ENCODE data around the gene RIPPLY3.
"Not testable (repeated sequence)": the region's sequence is repeated elsewhere in the genome, so short reads cannot be mapped to it uniquely, and the experiment has no call there.

RIPPLY3 gene

DNA sequence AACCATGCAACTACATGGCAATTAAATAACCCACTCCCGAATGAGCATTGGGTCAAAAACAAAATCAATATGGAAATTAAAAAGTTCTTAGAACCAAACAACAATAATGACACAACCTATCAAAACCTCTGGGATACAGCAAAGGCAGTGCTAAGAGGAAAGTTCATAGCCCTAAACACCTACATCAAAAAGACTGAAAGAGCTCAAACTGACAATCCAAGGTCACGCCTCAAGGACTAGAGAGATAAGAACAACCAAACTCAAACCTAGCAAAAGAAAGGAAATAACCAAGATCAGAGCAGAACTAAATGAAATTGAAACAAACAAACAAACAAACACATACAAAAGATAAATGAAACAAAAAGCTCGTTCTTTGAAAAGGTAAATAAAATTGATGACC is 43.2 kb downstream of the RIPPLY3 start:
- not testable (repeated sequence) for H3K4me3 ChIP-seq (ENCODE audit: low read depth, low read length); DNase-seq (ENCODE audit: low read depth)

GRCh38 chr21:37055271-37055855 is 48.9 kb downstream of the RIPPLY3 start:
- no peak overlapping the region for H3K4me3 ChIP-seq (ENCODE audit: low read depth, low read length)
- DNase-seq (ENCODE audit: low read depth) = no peak

DNA sequence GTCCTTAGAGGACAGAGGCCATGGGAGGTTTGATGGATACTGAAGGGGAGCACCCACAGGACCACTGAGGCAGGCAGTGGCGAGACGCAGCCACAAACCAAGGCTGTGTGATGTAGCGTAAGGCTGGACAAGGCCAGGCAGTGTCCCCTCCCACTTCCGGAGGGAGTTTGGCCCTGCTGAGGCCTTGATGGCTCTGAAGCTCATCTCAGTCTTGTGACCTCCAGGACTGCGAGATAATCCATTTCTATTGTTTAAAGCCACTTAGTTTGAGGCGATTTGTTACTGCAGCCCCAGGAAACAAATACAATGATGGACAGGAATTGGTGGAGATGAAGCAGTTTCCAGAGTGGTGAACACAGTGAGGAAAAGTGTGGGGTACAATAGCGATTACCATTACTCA is 51.1 kb downstream of the RIPPLY3 start:
- no peak for DNase-seq (ENCODE audit: low read depth)

DNA sequence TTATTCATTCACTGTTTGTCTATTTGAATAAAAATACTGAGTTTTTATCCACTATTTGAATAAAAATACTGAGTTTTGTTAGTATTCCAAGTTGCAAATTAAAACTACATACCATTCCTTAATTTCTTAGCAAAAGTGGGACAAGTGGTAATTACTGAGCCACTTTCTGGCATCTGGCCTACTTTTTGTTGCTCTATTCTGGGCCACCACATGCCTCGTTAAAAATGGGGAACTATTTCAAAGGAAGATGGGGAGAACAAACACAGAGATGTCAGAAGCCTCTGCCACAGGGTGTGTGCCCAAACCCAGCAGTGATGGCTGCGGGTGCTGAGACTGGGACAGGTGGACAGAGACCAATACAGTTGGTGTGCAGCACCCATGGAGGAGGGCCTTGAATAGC is 51.8 kb downstream of the RIPPLY3 start:
- DNase-seq (ENCODE audit: low read depth) = no peak
- no peak overlapping the region for H3K4me3 ChIP-seq (ENCODE audit: low read depth, low read length)

More for the DNA sequence above, 51.1 kb downstream of the RIPPLY3 start:
- H3K4me3 ChIP-seq (ENCODE audit: low read depth, low read length) = no peak overlapping the region

GRCh38 chr21:37059181-37059580 is 52.7 kb downstream of the RIPPLY3 start:
- DNase-seq (ENCODE audit: low read depth) = no peak
- H3K4me3 ChIP-seq (ENCODE audit: low read depth, low read length) = no peak overlapping the region

- no peak overlapping the region for H3K4me3 ChIP-seq (ENCODE audit: low read depth, low read length)
- peak; percentile 96 for DNase-seq (ENCODE audit: low read depth)
These were observed 53.8 kb downstream of the RIPPLY3 start for GRCh38 chr21:37060296-37060695.

DNA sequence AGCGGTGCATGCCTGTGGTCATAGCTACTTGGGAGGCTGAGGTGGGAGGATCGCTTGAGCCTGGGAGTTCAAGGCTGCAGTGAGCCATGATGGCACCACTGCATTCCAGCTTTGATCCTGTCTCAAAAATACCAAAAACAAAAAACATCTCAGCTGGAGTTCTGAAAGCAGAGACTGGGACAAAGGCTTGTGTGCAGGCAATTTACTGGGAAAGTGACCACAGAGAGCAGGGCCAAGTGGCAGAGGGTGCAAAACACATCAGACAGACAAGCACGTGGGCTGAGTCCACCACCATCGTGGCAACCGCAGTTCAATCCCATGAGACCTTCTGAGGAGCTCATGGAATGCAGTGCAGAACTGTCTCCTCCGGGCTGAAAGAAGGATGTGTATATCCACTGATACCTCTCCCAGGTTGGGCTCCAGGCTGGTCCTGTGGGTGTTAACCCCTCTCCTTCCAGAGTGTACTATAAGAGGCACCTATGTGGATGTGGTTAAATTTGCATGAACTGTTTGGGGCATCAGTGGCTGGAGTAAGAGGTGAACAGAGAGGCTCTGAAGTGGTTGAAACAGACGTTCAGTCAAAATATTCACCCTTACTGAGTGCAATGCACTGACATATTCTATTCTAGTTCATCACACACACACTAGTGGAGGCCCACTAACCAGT is 55.6 kb downstream of the RIPPLY3 start:
- no peak overlapping the region for H3K4me3 ChIP-seq (ENCODE audit: low read depth, low read length)
- DNase-seq (ENCODE audit: low read depth) = peak; percentile 48

DNA sequence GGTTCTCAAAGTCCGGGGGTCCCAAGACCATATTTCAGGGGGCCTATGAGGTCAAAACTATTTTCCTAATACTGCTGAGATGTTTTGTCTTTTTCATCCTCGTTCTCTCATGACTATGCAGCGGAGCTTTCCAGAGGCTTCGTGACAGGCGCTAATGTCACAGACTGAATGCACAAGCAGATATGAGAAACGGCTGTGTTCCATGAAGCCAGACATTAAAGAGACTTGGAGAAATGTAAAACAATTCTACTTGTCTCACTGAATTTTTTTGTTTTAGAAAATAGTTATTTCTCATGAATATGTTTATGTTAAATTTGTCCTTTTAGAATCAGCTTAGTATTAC is 56.1 kb downstream of the RIPPLY3 start:
- no peak for DNase-seq (ENCODE audit: low read depth)
- H3K4me3 ChIP-seq (ENCODE audit: low read depth, low read length) = no peak overlapping the region

DNA sequence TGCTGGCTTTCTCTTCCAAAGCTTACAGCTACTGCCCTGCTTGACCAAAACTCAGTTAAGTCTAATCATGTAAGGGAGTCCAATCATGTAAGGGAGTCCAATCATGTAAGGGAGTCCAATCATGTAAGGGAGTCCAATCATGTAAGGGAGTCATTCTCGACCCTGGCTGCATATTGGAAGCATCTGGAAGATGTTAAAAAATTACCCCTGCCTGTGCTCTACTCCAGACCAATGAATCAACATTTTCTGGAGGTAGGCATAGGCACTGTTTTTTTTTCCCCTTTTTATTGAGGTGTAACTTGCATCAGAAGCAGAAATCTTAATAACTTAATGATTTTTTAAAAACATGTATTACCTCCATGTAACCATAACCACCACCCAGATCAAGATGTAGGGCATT is 56.9 kb downstream of the RIPPLY3 start:
- no peak for DNase-seq (ENCODE audit: low read depth)

DNA sequence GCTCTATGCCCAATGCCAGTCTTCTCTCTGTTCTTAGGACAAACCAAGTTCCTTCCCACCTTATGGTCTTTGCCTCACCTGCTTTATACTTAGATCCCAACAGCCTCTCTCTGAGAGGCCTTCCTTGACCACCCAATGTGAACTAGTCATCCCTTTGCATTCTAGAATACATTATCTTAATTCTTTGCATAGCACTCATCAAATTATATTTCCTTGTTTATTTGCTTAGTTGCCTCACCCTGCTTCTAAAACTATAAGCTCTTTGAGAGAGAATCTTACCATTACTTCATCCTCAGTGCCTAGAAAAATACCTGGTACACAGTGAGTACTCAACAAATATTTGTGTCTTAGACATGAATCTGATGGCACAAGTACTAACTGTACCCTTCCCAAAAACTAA is 58.3 kb downstream of the RIPPLY3 start:
- no peak for DNase-seq (ENCODE audit: low read depth)
- H3K4me3 ChIP-seq (ENCODE audit: low read depth, low read length) = no peak overlapping the region

More for the DNA sequence above, 56.9 kb downstream of the RIPPLY3 start:
- no peak overlapping the region for H3K4me3 ChIP-seq (ENCODE audit: low read depth, low read length)

DNA sequence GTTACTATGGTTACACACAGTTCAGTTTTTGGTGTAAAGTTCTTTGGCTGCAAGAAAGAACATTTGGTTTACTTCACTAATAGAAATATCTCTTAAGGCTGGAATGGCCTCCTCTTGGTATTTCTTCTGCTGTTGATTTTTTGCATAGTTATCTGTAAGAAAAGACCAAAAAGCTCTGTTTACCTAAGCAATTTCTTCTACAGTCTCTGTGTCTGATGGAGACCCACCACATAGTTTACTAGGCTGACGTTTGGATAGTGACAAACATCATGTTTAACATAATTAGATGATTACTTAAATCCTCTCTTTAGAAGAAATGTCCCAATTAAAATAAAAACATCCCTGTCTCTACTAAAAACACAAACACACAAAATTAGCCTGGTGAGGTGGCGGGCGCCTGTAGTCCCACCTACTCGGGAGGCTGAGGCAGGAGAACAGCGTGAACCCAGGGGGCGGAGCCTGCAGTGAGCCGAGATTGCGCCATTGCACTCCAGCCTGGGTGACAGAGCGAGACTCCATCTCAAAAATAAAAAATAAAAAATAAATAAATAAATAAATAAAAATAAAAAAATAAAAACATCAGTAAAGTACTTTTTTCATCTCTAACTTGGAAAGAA is 59.2 kb downstream of the RIPPLY3 start:
- DNase-seq (ENCODE audit: low read depth) = no peak
- no peak overlapping the region for H3K4me3 ChIP-seq (ENCODE audit: low read depth, low read length)

Measured in skeletal muscle cell (primary cell).